MM.1S (cell line): ENCODE measurements around the gene PUS3.

Experiments used
- CTCF ChIP-seq: fragments of 300-600 bp; sonication (generic); IDR thresholded peaks from 2 replicates; pipeline ENCODE4 v1.5.1; 2016; ENCODE audit warnings: antibody characterized with exemption, low read length, mixed read lengths
- EZH2 ChIP-seq: fragments of 300-600 bp; sonication (generic); optimal IDR thresholded peaks from 2 replicates; pipeline ENCODE3; 2017; ENCODE audit warnings: low read depth, mild to moderate bottlenecking, antibody characterized with exemption, low read length, mixed read lengths
- EZH2phosphoT487 ChIP-seq: fragments of 300-600 bp; sonication (generic); IDR thresholded peaks from 2 replicates; pipeline ENCODE4 v1.6.1; 2018; ENCODE audit warnings: antibody characterized with exemption, low read length

- no peak for TF ChIP-seq EZH2
- no peak for TF ChIP-seq CTCF
- TF ChIP-seq EZH2phosphoT487 = no peak
These were observed 18.0 kb upstream of the PUS3 start for GRCh38 chr11:125921042-125921441.
